Stimulated activated CD4-positive, alpha-beta T cell treated with anti-CD3 and anti-CD28 coated beads, Interleukin-1b, Interleukin-23, amount 100 ng/mL, for 4 hours (primary cell): ENCODE data around the gene CPXM2.

Source experiments
- DNase-seq, 2 donors: peaks; one replicate each; pipeline ENCODE4 v3.0.0-alpha.2; 2020; ENCODE audit warnings: low read depth in 2 of 2

Gene CPXM2

DNA sequence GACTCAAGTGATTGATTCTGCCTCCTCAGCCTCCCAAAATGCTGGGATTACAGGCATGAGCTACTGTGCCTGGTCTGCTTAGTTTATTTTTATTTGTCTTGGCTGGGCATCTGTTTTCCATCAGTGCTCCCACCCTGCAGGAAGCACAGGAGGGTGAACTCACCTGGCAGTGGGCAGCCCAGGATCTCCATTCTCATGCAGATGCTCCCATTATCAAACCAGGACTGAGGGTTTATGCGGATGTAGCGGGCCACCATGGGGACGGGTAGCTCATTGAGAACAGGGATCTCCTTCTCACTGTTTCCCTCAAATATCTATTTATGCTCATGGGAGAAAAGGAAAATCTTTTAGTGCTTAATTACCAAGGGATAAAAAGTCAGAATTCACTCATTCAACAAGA lies 93.8 kb downstream of the CPXM2 start:
- no peak for DNase-seq

DNA sequence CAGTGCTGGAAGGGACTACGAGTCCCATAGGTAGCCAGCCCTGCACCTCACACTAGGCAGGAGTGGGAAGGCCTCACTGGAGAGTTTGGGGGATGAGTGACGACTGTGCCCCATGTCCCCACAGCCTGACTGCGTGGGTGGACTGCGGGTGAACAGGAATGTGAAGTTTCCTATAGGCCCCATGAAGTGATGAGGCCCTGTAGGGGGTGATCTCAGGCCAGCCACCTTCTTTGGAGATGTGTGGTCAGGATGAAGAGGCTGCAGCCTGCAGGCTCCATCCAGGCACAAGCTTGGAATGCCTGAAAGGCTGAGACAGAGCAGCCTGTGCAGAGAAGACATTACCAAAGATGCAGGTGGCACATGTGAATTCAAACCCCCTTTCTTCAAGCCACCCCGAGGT lies 94.9 kb downstream of the CPXM2 start:
- no peak for DNase-seq

DNA sequence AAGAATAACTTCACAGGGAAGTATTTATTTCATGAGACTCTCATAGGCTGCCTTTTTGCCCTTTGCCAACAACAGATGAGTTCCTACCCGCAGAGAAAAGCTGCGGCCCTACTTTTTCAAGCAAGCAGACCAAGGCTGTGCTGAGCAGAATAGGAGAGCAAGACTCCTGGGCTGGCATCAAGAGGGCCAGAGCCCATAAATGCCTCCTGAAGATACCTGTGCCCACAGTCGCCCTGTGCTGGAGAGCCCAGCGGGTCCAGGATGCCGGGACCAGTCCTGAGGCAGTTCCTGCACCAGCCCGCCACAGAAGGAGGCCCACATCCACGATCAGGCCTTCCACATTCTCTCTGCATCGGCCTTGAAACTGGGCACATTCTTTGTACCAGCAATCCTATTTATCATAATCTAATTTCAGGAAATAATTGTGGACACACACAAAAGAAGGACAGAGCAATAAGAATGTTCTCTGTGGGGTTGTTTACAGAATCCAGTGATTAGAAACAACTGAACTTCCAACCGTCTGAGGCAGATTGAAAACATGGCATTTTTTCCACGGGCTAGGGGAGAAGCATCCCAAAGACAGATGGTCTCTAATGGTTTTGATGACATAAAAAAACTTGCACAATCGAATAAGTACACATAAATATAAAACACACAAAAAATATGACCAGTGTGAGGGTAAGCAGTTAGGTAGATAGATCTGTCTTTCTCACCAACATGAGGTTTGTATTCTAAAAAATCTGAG lies 95.6 kb downstream of the CPXM2 start:
- no peak for DNase-seq

DNA sequence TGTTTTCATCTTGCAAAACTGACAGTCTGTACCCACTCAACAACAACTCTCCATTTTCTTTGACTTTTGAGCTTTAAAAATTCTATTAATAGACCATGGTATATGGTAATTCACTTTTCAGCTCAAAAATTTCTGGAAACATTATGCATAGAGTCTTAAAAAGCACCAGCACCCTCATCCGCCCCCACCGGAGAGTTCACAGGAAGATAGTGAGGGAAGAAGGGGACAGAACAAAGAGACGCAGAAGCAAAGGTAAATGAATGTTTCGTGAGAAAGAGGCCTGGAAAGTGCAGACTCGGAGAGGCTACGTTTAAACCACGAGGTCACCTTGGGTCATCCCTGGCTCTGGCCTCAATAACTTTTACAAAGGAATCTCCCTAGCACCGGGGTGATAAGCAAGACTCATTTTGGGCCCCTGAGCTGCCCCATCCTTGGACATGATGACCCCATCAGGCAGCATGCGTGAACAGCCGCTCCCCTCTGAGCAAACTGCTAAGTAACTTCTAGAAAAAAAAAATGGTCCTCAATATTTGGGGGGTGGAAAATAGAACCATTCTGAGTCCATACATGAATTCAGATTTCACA lies 96.3 kb downstream of the CPXM2 start:
- DNase-seq = no peak

DNA sequence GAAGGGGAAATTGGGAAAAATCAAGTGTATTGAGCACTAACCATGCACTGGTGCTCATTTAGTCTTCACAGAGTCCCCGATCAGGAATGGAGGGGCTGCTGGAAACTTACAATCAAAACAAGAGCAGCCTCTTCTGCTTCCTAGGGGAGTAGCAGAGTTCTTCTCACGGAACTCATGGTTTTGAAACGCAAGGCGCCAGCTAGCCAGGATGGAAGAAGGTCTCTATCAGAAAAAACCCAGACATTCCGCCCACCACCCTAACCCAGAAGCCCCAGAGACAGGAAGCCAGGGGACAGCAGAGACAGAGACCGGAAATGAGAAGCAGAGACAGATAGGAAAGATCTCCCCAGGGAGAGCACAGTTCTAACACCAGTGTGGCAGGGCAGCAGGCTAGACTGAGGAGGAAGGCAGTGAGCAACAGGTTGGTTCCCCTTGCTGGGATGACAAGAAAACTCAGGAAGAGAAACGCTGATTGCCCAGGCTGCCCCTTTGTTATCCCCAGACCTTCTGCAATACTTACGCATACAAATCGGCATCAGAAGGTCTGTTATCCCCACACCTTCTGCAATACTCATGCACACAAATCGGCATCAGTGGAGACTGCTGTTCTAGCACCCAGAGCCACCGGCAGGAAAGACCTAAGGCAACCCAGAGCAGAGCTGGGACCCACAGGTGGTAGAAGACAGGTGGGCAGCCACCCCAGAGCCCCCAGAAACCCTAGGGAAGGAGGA lies 99.2 kb downstream of the CPXM2 start:
- DNase-seq = no peak

DNA sequence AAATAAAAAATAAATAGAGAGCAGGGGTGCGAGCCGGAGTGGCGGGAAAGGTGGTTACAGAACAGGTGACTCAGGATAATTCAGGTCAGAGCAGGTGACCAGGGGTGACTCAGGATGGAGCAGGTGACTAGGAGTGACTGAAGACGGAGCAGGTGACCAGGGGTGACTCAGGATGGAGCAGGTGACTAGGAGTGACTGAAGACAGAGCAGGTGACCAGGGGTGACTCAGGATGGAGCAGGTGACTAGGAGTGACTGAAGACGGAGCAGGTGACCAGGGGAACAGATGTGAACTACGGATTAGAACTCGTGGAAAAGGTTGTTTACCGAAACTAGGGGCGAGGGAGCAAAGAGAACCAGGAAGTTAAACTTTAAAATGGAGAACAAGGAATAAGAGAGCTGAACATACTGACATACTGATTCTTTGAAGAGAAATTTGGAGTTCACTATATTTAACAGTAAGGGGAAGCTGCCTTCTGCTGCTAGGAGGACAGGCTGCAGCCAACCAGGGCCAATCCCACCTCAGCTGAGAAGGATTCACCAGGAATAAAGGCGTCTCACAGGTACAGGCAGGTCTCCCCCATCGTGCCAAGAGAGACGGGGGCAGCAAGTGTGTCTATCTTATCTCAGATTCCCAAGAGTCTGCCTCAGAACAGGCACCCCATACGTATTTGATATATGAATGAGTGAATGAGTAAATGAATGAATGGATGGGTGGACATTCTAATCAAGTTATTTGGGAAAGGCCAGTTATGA lies 101.3 kb downstream of the CPXM2 start:
- DNase-seq = no peak

DNA sequence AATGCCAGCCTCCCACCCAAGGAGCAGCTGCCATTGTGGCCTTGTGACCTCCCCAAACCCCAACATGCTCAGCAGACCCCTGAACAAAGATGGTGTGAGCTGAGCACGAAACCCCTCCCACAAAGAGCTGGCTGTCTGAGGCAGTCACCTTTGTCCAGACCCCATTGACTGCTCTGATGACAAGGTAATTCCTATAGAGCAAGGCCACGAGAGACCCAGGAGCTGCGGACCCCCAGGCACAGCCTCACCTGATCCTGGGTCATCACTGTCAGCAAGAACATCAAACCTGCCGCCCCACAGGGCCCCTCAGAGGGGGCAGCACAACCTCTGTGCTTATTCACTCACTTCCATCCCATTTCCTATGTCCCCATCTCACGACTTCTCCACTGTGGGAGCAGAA lies 102.6 kb downstream of the CPXM2 start:
- DNase-seq = no peak

DNA sequence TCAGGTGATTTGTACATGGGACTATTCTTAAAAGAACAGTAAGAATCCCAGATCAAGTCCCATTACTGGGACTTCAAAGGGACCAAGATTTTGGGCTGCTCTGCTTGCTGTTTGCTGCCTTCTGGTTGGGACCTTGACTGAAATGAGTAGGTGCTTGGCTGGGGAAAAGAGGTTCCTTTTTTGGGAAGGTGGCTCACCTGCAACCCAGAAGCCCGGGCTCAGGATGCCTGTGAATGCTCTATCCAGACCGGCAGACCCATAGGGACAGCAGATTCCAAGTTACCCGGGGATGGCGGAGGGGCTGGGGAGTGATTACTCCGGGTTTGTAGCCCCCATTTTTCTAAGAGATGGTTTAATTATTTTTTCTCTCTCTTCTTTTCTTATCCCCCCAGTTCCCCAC lies 104.0 kb downstream of the CPXM2 start:
- no peak for DNase-seq

DNA sequence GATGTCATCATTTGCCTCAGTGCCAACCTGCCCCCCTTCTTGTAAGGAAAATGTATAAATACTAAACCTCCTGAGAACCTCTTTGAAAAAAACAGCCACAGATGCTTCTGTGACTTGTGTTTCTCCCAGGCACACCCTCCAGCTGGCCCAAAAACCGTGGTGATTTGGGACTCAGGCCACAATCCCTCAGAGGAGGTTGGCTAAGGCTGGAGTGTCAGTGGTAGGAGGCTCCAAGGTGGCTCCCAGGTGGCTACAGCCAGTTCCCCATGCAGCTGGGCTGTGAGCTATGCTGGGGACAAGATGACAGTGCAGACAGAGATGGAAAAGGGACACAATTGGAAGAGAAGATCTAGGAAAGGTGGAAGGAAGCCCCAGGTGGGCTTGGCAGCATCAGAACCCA lies 104.7 kb downstream of the CPXM2 start:
- DNase-seq = no peak

DNA sequence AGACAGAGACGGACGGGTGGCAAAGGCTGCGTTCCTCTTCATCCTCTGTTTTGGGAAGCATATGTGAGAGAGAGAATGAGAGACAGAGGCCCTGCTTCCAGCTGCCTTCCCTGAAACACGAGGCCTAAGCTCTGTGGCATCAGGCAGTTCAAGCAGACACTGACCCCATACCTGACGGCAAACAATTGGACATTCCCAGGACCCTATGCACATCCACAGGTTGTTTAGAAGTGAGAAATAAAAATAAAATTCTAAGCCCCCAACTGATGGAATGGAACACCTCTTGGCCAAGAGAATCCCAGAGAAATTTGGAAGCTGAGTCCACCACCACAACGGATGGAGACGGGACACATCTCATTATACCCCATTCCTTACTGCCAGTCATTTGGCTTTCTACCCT lies 105.3 kb downstream of the CPXM2 start:
- no peak for DNase-seq

DNA sequence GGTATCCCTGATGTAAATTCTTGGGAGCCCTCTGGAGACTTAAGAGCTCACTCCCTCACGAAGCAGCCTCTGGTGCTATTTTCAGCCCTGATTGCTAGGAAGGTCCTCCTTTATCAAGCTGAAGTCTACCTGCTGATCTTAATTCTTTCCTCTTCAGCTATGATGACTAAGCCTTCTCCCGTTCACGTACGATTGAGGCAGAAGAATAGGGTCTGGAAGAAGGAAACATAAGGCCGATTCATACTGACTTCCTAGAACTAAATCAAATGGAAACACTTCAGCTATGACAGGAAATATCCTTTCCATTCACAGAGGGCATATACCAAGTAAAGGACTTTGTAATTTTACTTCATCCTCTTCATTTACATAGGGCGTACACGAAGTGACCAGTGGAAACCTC lies 107.0 kb downstream of the CPXM2 start:
- no peak for DNase-seq

DNA sequence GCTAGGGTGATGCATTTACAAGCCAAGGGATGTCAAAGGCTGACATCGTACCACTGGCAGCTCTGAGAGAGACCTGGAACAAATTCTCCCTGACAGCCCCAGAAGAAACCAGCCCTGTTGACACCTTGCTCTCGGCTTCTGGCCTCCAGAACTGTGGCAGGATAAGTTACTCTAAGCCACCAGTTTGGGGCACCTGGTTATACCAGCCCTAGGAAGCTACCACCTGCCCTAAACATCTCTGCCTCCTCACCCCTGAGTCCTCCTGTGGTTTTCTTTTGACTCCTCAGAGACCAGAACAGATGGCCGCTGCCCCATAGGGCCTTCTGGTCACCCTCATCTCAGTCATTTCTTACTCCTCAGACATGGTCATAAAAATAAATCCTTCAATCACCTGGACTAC lies 107.4 kb downstream of the CPXM2 start:
- no peak for DNase-seq

DNA sequence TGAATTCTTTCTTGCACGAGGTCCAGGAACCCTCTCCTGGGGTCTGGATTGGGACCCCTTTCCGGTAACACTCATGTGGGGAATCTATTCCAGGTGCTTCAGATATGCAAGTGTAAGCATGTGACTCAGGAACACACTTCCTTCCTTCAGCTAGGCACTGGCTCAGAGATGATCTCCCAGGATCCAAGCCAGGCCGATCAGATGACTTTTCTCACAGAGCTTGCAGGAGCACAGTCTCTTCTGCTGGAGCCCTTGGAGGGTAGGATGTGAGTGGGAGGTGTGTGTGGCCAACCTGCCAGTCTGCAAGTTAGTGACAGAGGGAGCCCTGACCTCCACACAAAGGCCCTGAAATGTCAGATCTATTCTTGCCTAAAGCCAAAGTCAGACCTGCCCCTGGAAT lies 108.3 kb downstream of the CPXM2 start:
- no peak for DNase-seq

DNA sequence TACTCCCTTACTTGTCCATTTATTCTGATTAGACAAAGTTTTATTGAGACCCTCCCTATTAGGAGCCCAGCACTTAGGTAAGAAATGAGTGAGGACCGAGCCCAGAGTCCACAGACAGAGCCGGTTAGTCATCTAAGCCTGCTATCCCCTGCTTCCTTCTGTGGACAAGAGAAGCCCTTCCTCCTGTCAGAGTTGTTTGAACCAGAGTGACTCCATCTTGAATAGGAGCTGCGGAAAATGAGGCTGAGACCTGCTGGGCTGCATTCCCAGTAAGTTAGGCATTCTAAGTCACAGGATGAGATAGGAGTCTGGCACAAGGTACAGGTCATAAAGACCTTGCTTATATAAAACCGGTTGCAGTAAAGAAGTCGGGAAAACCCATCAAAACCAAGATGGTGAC lies 109.1 kb downstream of the CPXM2 start:
- DNase-seq = no peak

DNA sequence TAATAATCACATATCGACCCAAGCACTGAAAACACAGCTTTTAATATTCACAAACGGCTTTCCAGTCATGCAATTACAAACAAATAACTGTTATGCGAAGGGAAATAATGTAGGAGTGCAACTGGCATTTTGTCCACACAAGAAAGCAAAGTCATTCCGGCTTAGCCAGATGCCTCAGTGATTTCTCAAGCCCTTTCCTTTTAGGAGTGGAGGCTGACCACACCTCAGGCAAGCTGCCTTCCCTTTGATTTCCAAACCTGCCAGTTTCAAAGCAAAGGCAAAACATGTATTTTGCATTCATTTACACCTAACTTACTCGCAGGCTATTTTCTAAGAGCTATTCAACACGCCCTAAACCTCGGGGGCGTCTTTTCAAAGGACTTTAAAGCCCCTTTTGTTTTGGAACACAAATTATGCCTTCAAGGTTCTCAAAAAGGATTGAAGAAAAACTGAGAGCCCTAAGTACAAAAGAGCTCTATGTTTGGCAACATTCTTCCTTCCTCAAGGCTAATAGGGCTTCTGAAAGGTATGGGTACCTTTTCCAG lies 109.6 kb downstream of the CPXM2 start:
- DNase-seq = no peak

DNA sequence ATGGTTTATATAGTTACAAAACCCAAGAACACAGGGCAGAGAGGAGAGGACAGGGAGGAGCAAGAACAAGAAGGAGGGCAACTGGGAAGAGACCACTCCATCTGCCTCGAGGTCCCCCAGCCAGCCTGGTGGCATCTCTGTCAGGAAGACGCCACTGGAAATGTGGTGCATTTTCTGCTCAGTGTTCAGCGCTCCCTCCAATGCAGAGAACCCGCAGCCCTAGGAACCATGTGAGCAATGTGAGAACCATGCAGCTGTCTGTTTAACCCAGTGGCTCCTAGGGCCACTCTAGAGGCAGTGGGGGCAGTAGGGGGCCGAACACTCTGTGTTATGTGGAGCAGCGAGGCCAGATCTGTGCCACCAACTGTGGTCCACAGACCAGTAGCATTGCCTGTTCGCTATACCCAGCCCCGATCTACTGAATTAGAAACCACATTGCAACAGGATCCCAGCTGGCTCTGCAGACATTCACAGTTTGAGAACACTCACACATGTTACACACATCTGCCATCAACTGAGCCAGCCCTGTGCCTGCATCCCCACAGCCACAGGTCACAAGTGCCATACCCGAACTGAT lies 110.2 kb downstream of the CPXM2 start:
- no peak for DNase-seq

DNA sequence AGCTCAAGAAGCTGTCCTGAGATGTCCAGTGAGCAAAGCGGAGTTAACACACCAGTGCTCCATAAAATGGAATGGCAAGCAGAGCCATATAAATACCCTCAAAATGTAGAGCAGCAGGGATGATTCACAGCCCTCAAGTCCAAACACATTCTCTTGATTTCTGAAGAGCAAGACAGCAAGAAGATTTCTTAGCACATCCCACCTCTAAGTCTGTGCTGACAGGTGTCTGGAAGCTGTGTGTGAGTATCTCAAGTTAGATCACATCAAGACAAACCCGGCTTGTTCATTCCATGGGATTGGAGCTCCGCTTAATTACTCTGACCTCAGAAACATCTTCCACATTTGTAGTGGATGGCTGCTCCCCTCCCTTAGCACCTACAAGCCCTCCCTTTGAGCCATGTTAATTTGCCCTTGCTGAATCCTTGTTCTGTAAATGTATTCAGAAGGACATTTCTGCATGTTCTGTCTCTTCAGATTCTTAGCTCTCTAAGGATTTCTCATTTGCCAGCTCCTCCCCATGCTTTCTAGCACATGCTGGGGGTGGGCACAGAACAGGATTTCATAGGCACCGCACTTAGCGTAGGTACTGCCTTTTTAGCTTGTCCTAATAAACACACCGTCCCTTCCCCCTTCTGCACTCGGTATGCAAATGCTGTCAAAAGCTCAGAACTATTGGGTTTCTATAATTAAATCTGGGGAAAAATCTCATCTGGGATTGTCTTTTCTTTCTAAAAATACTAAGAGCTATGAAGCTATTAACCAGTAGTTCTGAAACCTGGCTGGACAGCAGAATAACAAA lies 112.7 kb downstream of the CPXM2 start:
- no peak for DNase-seq

DNA sequence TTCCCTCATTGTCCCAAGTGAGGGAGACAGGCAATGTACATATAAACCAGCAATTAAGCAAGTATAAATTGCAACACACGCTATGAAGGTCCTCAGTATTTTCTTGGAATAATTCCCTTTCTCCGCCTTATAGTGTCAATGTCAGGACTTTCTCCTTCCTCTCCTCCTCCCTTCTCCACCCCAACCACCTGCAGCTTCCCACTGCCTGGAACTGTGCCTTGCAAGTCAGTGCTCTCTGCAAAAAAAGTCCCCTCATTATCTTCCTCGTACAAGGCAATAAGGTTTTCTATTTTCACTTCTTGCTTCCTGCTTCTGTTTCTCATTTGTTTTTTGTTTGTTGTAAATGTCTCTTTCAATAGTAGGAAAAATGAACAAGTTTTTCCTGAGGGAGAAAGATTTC lies 113.7 kb downstream of the CPXM2 start:
- no peak for DNase-seq

DNA sequence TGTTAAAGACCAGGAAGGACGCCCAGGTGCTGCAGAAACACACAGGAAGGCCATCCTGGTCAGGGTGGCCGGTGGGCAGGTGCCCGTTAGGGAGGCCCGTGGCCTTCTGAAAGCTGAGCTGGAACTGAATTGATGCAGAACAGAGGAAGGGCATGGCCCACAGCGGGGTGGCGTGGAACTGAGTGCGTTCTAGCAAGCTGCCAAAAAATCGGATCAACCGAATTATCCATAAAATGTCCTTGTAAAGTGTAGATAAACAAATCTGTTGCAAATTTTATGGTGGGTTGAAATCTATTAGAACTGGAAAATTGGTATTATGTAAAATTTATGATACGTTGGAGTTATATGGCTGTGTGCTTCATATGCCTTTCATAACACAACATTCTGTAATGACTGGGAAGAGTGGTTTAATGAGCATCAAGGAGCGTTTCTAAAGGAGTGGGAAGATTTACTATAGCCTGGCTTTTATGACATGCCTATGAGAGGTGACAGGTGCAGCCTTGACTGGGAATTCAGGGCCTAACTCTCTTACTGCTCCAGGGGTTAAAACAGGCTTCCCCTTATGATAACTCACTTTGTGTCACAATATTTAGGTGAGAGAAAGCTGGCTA lies 117.4 kb downstream of the CPXM2 start:
- DNase-seq = no peak

DNA sequence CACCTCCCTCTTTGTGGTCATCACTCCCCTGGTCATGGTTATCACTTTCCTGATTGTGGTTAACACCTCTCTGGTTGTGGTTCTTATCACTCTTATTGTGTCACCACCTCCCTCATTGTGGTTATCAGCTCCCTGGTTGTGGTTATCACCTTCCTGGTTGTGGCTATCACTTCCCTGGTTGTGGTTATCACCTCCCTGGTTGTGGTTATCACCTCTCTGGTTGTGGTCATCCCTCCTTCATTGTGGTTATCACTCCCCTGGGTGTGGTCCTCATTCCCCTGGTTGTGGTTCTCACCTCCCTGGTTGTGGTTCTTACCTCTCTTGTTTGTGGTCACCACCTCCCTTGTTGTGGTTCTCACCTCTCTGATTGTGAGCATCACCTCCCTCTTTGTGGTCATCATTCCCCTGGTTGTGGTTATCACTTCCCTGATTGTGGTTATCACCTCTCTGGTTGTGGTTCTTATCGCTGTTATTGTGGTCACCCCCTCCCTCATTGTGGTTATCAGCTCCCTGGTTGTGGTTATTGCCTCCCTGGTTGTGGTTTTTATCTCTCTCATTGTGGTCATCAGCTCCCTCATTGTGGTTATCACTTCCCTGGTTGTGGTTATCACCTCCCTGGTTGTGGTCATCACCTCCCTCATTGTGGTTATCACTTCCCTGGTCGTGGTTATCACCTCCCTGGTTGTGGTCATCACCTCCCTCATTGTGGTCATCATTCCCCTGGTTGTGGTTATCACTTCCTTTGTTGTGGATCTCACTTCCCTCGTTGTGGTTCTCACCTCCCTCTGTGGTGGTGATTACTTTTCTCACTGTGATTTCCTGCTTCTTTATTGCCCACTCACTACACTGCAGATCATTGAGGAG lies 118.7 kb downstream of the CPXM2 start:
- no peak for DNase-seq
